HCT116 (cell line): Measurements from ENCODE around the gene DIDO1. TPM values are rescaled to one million over a fixed set of nuclear protein-coding genes. Genes with fewer than 3 reads are reported as not detected.

Experiments used
- ATAC-seq: fragments of 200-7000 bp; cut with Tn5 transposase; 2 replicates; pipeline ENCODE4 v1.9.1; 2020; ENCODE audit warnings: mild to moderate bottlenecking, moderate library complexity
- BruUV-seq: library from RNA; stranded (reverse); fragments of 400-500 nt; replicated peaks from 2 replicates; lab custom pipeline; 2021; lab: Mats Ljungman, UMichigan
- CTCF ChIA-PET: fragments of 300-600 bp; sonication (Branson Sonifier 250); formaldehyde crosslinking; loops from one replicate; lab custom pipeline; 2021; ENCODE audit warnings: antibody characterized with exemption; lab: Charles Lee
- POLR2A ChIA-PET: fragments of 300-600, 350-600 bp; sonication (Branson Sonifier 250); formaldehyde crosslinking; loops from one replicate; lab custom pipeline; 2021; ENCODE audit warnings: antibody characterized with exemption; lab: Charles Lee
- RAD21 ChIA-PET, 2 experiments: fragments of 300-600 bp; sonication (Branson Sonifier 250); formaldehyde crosslinking; loops; one replicate each; lab custom pipeline; 2023; ENCODE audit warnings: low total read pairs in 2 of 2; ENCODE audit not compliant: uncharacterized antibody in 2 of 2, unreplicated experiment in 2 of 2, low non-redundant PET in 1 of 2; lab: Charles Lee
- DNase-seq: peaks from one replicate; pipeline ENCODE4 v3.0.0-alpha.2; 2010; ENCODE audit warnings: low read depth, low spot score
- H2AFZ ChIP-seq: fragments of 200-600 bp; shearing (Covaris generic), sonication (generic); 2 replicates; pipeline ENCODE4 v1.6.1; 2017; ENCODE audit warnings: low read depth, mixed run types, mixed read lengths, antibody characterized with exemption, low read length; ENCODE audit not compliant: poor library complexity, severe bottlenecking
- H3K27ac ChIP-seq: 2 replicates; pipeline ENCODE4 v1.5.1; 2012; ENCODE audit warnings: low read depth, low read length
- H3K27me3 ChIP-seq: fragments of 200-600 bp; sonication (generic); 2 replicates; pipeline ENCODE4 v1.6.1; 2016; ENCODE audit warnings: mixed run types, low read length, mixed read lengths; ENCODE audit not compliant: insufficient read depth
- H3K36me3 ChIP-seq, 2 experiments: fragments of 200-500 bp in 1 of 2; fragments of 200-600 bp in 1 of 2; sonication (Bioruptor generic) in 1 of 2; sonication (generic) in 1 of 2; 2 replicates each; pipeline versions ENCODE4 v1.5.1 to v1.6.1; 2014 to 2016; ENCODE audit warnings: low read length in 2 of 2, inconsistent platforms in 1 of 2, mixed read lengths in 1 of 2, mixed run types in 1 of 2; ENCODE audit not compliant: insufficient read depth in 2 of 2, control insufficient read depth in 1 of 2
- H3K4me1 ChIP-seq, 2 experiments: fragments of 200-600 bp in 1 of 2; sonication (generic) in 1 of 2; 2 replicates each; pipeline versions ENCODE4 v1.5.1 to v1.6.1; 2012 to 2017; ENCODE audit warnings: low read length in 2 of 2, inconsistent platforms in 1 of 2, mild to moderate bottlenecking in 1 of 2, mixed read lengths in 1 of 2, mixed run types in 1 of 2, moderate library complexity in 1 of 2; ENCODE audit not compliant: insufficient read depth in 2 of 2, control insufficient read depth in 1 of 2
- H3K4me2 ChIP-seq: fragments of 200-600 bp; sonication (generic); 2 replicates; pipeline ENCODE4 v1.6.1; 2017; ENCODE audit warnings: mixed run types, low read length, mixed read lengths
- H3K4me3 ChIP-seq, 2 experiments: fragments of 200-600 bp in 1 of 2; sonication (generic) in 1 of 2; replicated peaks in 1 of 2; 2 replicates each; pipeline ENCODE4 v1.5.1; 2011 to 2016; ENCODE audit warnings: low read length in 2 of 2, control low read depth in 1 of 2, low read depth in 1 of 2, mild to moderate bottlenecking in 1 of 2, mixed read lengths in 1 of 2, mixed run types in 1 of 2
- H3K79me2 ChIP-seq: fragments of 200-600 bp; sonication (generic); 2 replicates; pipeline ENCODE4 v1.6.1; 2017; ENCODE audit warnings: mild to moderate bottlenecking, mixed run types, low read length, moderate library complexity, mixed read lengths; ENCODE audit not compliant: insufficient read depth
- H3K9ac ChIP-seq: fragments of 200-600 bp; sonication (generic); 2 replicates; pipeline ENCODE4 v1.6.1; 2016; ENCODE audit warnings: low read length, mixed read lengths
- H3K9me2 ChIP-seq: fragments of 200-600 bp; sonication (generic), shearing (Covaris generic); 2 replicates; pipeline ENCODE4 v1.6.1; 2017; ENCODE audit warnings: mixed run types, mild to moderate bottlenecking, moderate library complexity; ENCODE audit not compliant: insufficient read depth
- H3K9me3 ChIP-seq, 2 experiments: fragments of 200-500 bp in 1 of 2; fragments of 200-600 bp in 1 of 2; sonication (Bioruptor generic) in 1 of 2; sonication (generic) in 1 of 2; 2 replicates each; pipeline ENCODE4 v1.6.1; 2014 to 2017; ENCODE audit warnings: low read length in 2 of 2, mixed read lengths in 2 of 2, inconsistent platforms in 1 of 2, low read depth in 1 of 2, mild to moderate bottlenecking in 1 of 2, mixed run types in 1 of 2, moderate library complexity in 1 of 2; ENCODE audit not compliant: control insufficient read depth in 1 of 2, insufficient read depth in 1 of 2
- H4K20me1 ChIP-seq: fragments of 200-600 bp; sonication (generic), shearing (Covaris generic); 2 replicates; pipeline ENCODE4 v1.6.1; 2017; ENCODE audit warnings: mixed run types, mild to moderate bottlenecking, moderate library complexity; ENCODE audit not compliant: insufficient read depth
- CEBPB ChIP-seq: IDR thresholded peaks from 2 replicates; pipeline ENCODE4 v1.6.1; 2012; ENCODE audit warnings: low read depth
- EGR1 ChIP-seq: IDR thresholded peaks from 2 replicates; pipeline ENCODE4 v1.6.1; 2012; ENCODE audit warnings: low read depth
- JUND ChIP-seq: IDR thresholded peaks from 2 replicates; pipeline ENCODE4 v1.6.1; 2012
- SP1 ChIP-seq: IDR thresholded peaks from 2 replicates; pipeline ENCODE4 v1.6.1; 2012; ENCODE audit warnings: low read depth
- SRF ChIP-seq: IDR thresholded peaks from 2 replicates; pipeline ENCODE4 v1.6.1; 2012; ENCODE audit warnings: low read depth
- TCF7L2 ChIP-seq: IDR thresholded peaks from 2 replicates; pipeline ENCODE4 v1.7.0; 2011; ENCODE audit warnings: borderline replicate concordance, inconsistent platforms; ENCODE audit not compliant: insufficient read depth, insufficient read length; ENCODE audit errors: extremely low read depth
- YY1 ChIP-seq: IDR thresholded peaks from 2 replicates; pipeline ENCODE4 v1.6.1; 2011; ENCODE audit warnings: low read length, low read depth, moderate library complexity, mild to moderate bottlenecking; ENCODE audit not compliant: insufficient replicate concordance; ENCODE audit errors: extremely low read depth
- intact Hi-C: fragments of 100-400 bp; cut with micrococcal nuclease; formaldehyde crosslinking; loops from 2 replicates; pipeline ENCODE4 v1.10.0; 2022
- total RNA-seq: library from RNA; stranded (reverse); gene quantifications from one replicate; pipeline ENCODE4 v1.2.1, GENCODE V29; 2021; ENCODE audit not compliant: unreplicated experiment
- TF ChIP-seq, protein P1 (sequence below): IDR thresholded peaks from 2 replicates; pipeline ENCODE4 v1.6.1; 2011; ENCODE audit warnings: mild to moderate bottlenecking, low read length, moderate library complexity; ENCODE audit not compliant: insufficient replicate concordance; ENCODE audit errors: extremely low read depth
- TF ChIP-seq, protein P2 (sequence below), 3 experiments: fragments of 200-600 bp in 1 of 3; sonication (generic) in 1 of 3; IDR thresholded peaks in 2 of 3; conservative IDR thresholded peaks in 1 of 3; 2 replicates each; pipeline ENCODE4 v1.5.1; 2012 to 2017; ENCODE audit warnings: low read depth in 2 of 3, low read length in 2 of 3, antibody characterized with exemption in 1 of 3, borderline replicate concordance in 1 of 3, control low read depth in 1 of 3, mild to moderate bottlenecking in 1 of 3, mixed read lengths in 1 of 3, mixed run types in 1 of 3, moderate library complexity in 1 of 3; ENCODE audit not compliant: insufficient read depth in 1 of 3
- TF ChIP-seq, protein P3 (sequence below): IDR thresholded peaks from 2 replicates; pipeline ENCODE4 v1.6.1; 2012
- TF ChIP-seq, protein P4 (sequence below): IDR thresholded peaks from 2 replicates; pipeline ENCODE4 v1.6.1; 2012; ENCODE audit warnings: low read depth

The DIDO1 gene
- total RNA-seq, 1 experiment from 2014 or later = 41.4 TPM

GRCh38 chr20:62892348-62893304 lies 33.7 kb downstream of the DIDO1 start:
- ChIA-PET RAD21 (interaction anchor here in 1 of 2 experiments (0.7 kb wide), 1 partner anchor 60 kb away, joined by 3 read pairs; no protein-coding TSS in a partner anchor), CTCF (no interaction called here), POLR2A (no interaction called here)
- no peak for ATAC-seq
- no peaks in the 10 kb centered on the region for H3K4me1 ChIP-seq
- DNase-seq = no peak
- BruUV-seq = TSS peak; percentile 19
- H2AFZ ChIP-seq = no peak overlapping the region
- H3K27ac ChIP-seq = no peak overlapping the region
- H3K9ac ChIP-seq = no peak overlapping the region
- no peaks in the 10 kb centered on the region for H3K9me2 ChIP-seq
- no peaks in the 10 kb centered on the region for H3K9me3 ChIP-seq
- TF ChIP-seq, protein P1, sequence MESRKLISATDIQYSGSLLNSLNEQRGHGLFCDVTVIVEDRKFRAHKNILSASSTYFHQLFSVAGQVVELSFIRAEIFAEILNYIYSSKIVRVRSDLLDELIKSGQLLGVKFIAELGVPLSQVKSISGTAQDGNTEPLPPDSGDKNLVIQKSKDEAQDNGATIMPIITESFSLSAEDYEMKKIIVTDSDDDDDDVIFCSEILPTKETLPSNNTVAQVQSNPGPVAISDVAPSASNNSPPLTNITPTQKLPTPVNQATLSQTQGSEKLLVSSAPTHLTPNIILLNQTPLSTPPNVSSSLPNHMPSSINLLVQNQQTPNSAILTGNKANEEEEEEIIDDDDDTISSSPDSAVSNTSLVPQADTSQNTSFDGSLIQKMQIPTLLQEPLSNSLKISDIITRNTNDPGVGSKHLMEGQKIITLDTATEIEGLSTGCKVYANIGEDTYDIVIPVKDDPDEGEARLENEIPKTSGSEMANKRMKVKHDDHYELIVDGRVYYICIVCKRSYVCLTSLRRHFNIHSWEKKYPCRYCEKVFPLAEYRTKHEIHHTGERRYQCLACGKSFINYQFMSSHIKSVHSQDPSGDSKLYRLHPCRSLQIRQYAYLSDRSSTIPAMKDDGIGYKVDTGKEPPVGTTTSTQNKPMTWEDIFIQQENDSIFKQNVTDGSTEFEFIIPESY = no peak
- TF ChIP-seq, protein P2, sequence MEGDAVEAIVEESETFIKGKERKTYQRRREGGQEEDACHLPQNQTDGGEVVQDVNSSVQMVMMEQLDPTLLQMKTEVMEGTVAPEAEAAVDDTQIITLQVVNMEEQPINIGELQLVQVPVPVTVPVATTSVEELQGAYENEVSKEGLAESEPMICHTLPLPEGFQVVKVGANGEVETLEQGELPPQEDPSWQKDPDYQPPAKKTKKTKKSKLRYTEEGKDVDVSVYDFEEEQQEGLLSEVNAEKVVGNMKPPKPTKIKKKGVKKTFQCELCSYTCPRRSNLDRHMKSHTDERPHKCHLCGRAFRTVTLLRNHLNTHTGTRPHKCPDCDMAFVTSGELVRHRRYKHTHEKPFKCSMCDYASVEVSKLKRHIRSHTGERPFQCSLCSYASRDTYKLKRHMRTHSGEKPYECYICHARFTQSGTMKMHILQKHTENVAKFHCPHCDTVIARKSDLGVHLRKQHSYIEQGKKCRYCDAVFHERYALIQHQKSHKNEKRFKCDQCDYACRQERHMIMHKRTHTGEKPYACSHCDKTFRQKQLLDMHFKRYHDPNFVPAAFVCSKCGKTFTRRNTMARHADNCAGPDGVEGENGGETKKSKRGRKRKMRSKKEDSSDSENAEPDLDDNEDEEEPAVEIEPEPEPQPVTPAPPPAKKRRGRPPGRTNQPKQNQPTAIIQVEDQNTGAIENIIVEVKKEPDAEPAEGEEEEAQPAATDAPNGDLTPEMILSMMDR (IDR thresholded peaks at IDR 0.05 in 2 of 3, conservative IDR thresholded peaks at IDR 0.05 in 1 of 3; ENCODE audit: borderline replicate concordance in 1 of 3, insufficient read depth in 1 of 3, low read depth in 2 of 3, low read length in 2 of 3) = no peak
- TF ChIP-seq YY1 (no peak), SP1 (no peak), CEBPB (no peak), JUND (no peak), SRF (no peak), EGR1 (no peak), TCF7L2 (no peak)
- TF ChIP-seq, protein P3, sequence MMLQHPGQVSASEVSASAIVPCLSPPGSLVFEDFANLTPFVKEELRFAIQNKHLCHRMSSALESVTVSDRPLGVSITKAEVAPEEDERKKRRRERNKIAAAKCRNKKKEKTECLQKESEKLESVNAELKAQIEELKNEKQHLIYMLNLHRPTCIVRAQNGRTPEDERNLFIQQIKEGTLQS = no peak
- TF ChIP-seq, protein P4, sequence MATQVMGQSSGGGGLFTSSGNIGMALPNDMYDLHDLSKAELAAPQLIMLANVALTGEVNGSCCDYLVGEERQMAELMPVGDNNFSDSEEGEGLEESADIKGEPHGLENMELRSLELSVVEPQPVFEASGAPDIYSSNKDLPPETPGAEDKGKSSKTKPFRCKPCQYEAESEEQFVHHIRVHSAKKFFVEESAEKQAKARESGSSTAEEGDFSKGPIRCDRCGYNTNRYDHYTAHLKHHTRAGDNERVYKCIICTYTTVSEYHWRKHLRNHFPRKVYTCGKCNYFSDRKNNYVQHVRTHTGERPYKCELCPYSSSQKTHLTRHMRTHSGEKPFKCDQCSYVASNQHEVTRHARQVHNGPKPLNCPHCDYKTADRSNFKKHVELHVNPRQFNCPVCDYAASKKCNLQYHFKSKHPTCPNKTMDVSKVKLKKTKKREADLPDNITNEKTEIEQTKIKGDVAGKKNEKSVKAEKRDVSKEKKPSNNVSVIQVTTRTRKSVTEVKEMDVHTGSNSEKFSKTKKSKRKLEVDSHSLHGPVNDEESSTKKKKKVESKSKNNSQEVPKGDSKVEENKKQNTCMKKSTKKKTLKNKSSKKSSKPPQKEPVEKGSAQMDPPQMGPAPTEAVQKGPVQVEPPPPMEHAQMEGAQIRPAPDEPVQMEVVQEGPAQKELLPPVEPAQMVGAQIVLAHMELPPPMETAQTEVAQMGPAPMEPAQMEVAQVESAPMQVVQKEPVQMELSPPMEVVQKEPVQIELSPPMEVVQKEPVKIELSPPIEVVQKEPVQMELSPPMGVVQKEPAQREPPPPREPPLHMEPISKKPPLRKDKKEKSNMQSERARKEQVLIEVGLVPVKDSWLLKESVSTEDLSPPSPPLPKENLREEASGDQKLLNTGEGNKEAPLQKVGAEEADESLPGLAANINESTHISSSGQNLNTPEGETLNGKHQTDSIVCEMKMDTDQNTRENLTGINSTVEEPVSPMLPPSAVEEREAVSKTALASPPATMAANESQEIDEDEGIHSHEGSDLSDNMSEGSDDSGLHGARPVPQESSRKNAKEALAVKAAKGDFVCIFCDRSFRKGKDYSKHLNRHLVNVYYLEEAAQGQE = no peak
- TF ChIP-seq, all 23 proteins: peak for 0
- intact Hi-C loops = no loop called here
- H4K20me1 ChIP-seq = no peaks in the 10 kb centered on the region
- H3K36me3 ChIP-seq = peaks cover 54 to 66% of the 10 kb centered on the region in 2 experiments
- H3K79me2 ChIP-seq = no peaks in the 10 kb centered on the region
- H3K27me3 ChIP-seq = no peaks in the 10 kb centered on the region
- no peak overlapping the region for H3K4me3 ChIP-seq
- H3K4me2 ChIP-seq = no peak overlapping the region
